PC-3 (cell line): Measurements from ENCODE around the gene UFSP2. TPM values are rescaled to one million over a fixed set of nuclear protein-coding genes. Genes with fewer than 3 reads are reported as not detected.

ENCODE experiments used
- ATAC-seq: fragments of 200-7000 bp; cut with Tn5 transposase; 2 replicates; pipeline ENCODE4 v1.9.1; 2020; ENCODE audit warnings: mild to moderate bottlenecking, moderate library complexity
- BruUV-seq: library from RNA; stranded (reverse); fragments of 400-500 nt; replicated peaks from 2 replicates; lab custom pipeline; 2021; lab: Mats Ljungman, UMichigan
- CTCF ChIA-PET: fragments of 300-600 bp; sonication (Branson Sonifier 250); formaldehyde crosslinking; loops from one replicate; lab custom pipeline; 2022; ENCODE audit warnings: antibody characterized with exemption; lab: Charles Lee
- POLR2A ChIA-PET: fragments of 300-600 bp; sonication (Branson Sonifier 250); formaldehyde crosslinking; loops from one replicate; lab custom pipeline; 2022; ENCODE audit warnings: antibody characterized with exemption; ENCODE audit not compliant: unreplicated experiment; lab: Charles Lee
- DNase-seq: peaks from one replicate; pipeline ENCODE4 v3.0.0-alpha.2; 2015
- H2AFZ ChIP-seq: fragments of 300-600 bp; sonication (generic); 2 replicates; pipeline ENCODE4 v1.6.0; 2016; ENCODE audit warnings: antibody characterized with exemption, low read length
- H3F3A ChIP-seq: fragments of 300-600 bp; sonication (generic); one replicate; pipeline ENCODE4 v1.6.0; 2017; ENCODE audit warnings: antibody characterized with exemption, low read length, control low read depth, mild to moderate bottlenecking; ENCODE audit not compliant: unreplicated experiment
- H3K27ac ChIP-seq: fragments of 300-600 bp; sonication (generic); 2 replicates; pipeline ENCODE4 v1.5.1; 2016; ENCODE audit warnings: mild to moderate bottlenecking, low read length
- H3K27me3 ChIP-seq: fragments of 300-600 bp; sonication (generic); 2 replicates; pipeline ENCODE4 v1.6.1; 2016; ENCODE audit warnings: low read length, mixed read lengths
- H3K36me3 ChIP-seq: fragments of 300-600 bp; sonication (generic); 2 replicates; pipeline ENCODE4 v1.6.1; 2016; ENCODE audit warnings: low read depth, mixed run types, low read length, mixed read lengths
- H3K4me1 ChIP-seq: fragments of 300-600 bp; sonication (generic); 2 replicates; pipeline ENCODE4 v1.5.1; 2016; ENCODE audit warnings: low read length; ENCODE audit not compliant: insufficient read depth
- H3K4me2 ChIP-seq: fragments of 300-600 bp; sonication (generic); 2 replicates; pipeline ENCODE4 v1.6.0; 2016; ENCODE audit warnings: low read length
- H3K4me3 ChIP-seq: fragments of 300-600 bp; sonication (generic); 2 replicates; pipeline ENCODE4 v1.5.1; 2016; ENCODE audit warnings: mild to moderate bottlenecking, low read length, mixed read lengths
- H3K79me2 ChIP-seq: fragments of 300-600 bp; sonication (generic); 2 replicates; pipeline ENCODE4 v1.6.1; 2017; ENCODE audit warnings: low read length, mixed read lengths
- H3K9ac ChIP-seq: fragments of 300-600 bp; sonication (generic); 2 replicates; pipeline ENCODE4 v1.6.0; 2016; ENCODE audit warnings: mild to moderate bottlenecking, low read length
- H3K9me2 ChIP-seq: fragments of 300-600 bp; sonication (generic); replicated peaks from 2 replicates; pipeline ENCODE4 v1.6.1; 2016; ENCODE audit warnings: mixed run types, low read length, mixed read lengths
- H3K9me3 ChIP-seq: fragments of 300-600 bp; sonication (generic); 2 replicates; pipeline ENCODE4 v1.6.1; 2016; ENCODE audit warnings: low read length, mixed read lengths
- H4K20me1 ChIP-seq: fragments of 300-600 bp; sonication (generic); 2 replicates; pipeline ENCODE4 v1.6.1; 2016; ENCODE audit warnings: low read length, mixed read lengths
- CTCF ChIP-seq: fragments of 300-600 bp; sonication (generic); conservative IDR thresholded peaks from 2 replicates; pipeline ENCODE4 v1.5.1; 2017; ENCODE audit warnings: antibody characterized with exemption, low read depth, mild to moderate bottlenecking, low read length
- EZH2 ChIP-seq: fragments of 300-600 bp; sonication (generic); IDR thresholded peaks from one replicate; pipeline ENCODE4 v1.6.1; 2017; ENCODE audit warnings: antibody characterized with exemption, mild to moderate bottlenecking, low read length; ENCODE audit not compliant: unreplicated experiment
- EZH2phosphoT487 ChIP-seq: fragments of 300-600 bp; sonication (generic); IDR thresholded peaks from 2 replicates; pipeline ENCODE4 v1.6.1; 2018; ENCODE audit warnings: mild to moderate bottlenecking, antibody characterized with exemption, low read length, borderline replicate concordance
- intact Hi-C: fragments of 100-400 bp; cut with micrococcal nuclease; formaldehyde crosslinking; loops from 2 replicates; pipeline ENCODE4 v1.9.0; 2023
- total RNA-seq: library from RNA; depleted of rRNA; stranded (reverse); fragments of >200 nt; gene quantifications from 2 replicates; pipeline ENCODE4 v1.2.3, GENCODE V29; 2014

UFSP2 gene
- total RNA-seq, 1 experiment from 2014 or later = 27.0 TPM

- CTCF ChIA-PET = interaction anchor here (1.0 kb wide), 1 partner anchor 173 kb away, joined by 3 read pairs; no protein-coding TSS in a partner anchor
- Histone ChIP-seq H3F3A (no peaks in the 10 kb centered on the region), H3K4me1 (peaks cover 5% of the 10 kb centered on the region), H3K27me3 (no peaks in the 10 kb centered on the region), H4K20me1 (no peaks in the 10 kb centered on the region), H3K4me2 (peak overlapping the region; percentile 87), H3K79me2 (peaks cover 22% of the 10 kb centered on the region), H2AFZ (peak overlapping the region; percentile 97), H3K9ac (peak overlapping the region; percentile 98), H3K36me3 (no peaks in the 10 kb centered on the region), H3K4me3 (peak overlapping the region; percentile 95), H3K9me2 (no peaks in the 10 kb centered on the region), H3K27ac (peak overlapping the region; percentile 83), H3K9me3 (no peaks in the 10 kb centered on the region)
- DNase-seq (no peak), ATAC-seq (peak; percentile 52)
- TSS peak; percentile 56 for BruUV-seq
- POLR2A ChIA-PET = interaction anchor here (0.6 to 1.0 kb wide), 5 partner anchors 14 to 119 kb away, joined by 3 to 5 read pairs (median 3); partner anchors contain the start of gene ANKRD37
- intact Hi-C loops = loop anchor here (2.0 kb wide), 1 partner anchor 28 kb away; the partner anchor contains the start of gene ANKRD37
- TF ChIP-seq EZH2 = no peak
- TF ChIP-seq CTCF = no peak
- TF ChIP-seq EZH2phosphoT487 = no peak
These were observed 688 bp downstream of the UFSP2 start for GRCh38 chr4:185424905-185425646.

- H3K4me1 ChIP-seq = peaks cover 5% of the 10 kb centered on the region
- no TSS peak for BruUV-seq
- H3F3A ChIP-seq = no peaks in the 10 kb centered on the region
- ATAC-seq (no peak), DNase-seq (no peak)
- H3K4me2 ChIP-seq = no peak overlapping the region
- ChIA-PET POLR2A (no interaction called here), CTCF (no interaction called here)
- H3K36me3 ChIP-seq = no peaks in the 10 kb centered on the region
- no peaks in the 10 kb centered on the region for H3K9me2 ChIP-seq
- no peak overlapping the region for H3K9ac ChIP-seq
- H3K79me2 ChIP-seq = peaks cover 22% of the 10 kb centered on the region
- no peak overlapping the region for H3K27ac ChIP-seq
- no peaks in the 10 kb centered on the region for H3K9me3 ChIP-seq
- no peaks in the 10 kb centered on the region for H3K27me3 ChIP-seq
- TF ChIP-seq EZH2phosphoT487 (no peak), CTCF (no peak), EZH2 (no peak)
- no peaks in the 10 kb centered on the region for H4K20me1 ChIP-seq
- intact Hi-C loops = no loop called here
- H2AFZ ChIP-seq = no peak overlapping the region
- no peak overlapping the region for H3K4me3 ChIP-seq
These were observed 4.2 kb downstream of the UFSP2 start for GRCh38 chr4:185421366-185422124.
